GM19023 (cell line): Measurements from ENCODE around the gene RNF208.

Experiments
- ATAC-seq: cut with Tn5 transposase; IDR thresholded peaks from one replicate; pipeline ENCODE4 v1.9.1; 2021; ENCODE audit warnings: mild to moderate bottlenecking, moderate library complexity; ENCODE audit not compliant: unreplicated experiment

RNF208 gene

GRCh38 chr9:137228506-137228967, 6.5 kb upstream of the RNF208 start:
- no peak for ATAC-seq

- ATAC-seq: no peak
Measured at GRCh38 chr9:137227853-137228505, 5.9 kb upstream of the RNF208 start.

- ATAC-seq: no peak
Measured at GRCh38 chr9:137227054-137227852, 5.2 kb upstream of the RNF208 start, which contains the start of gene RNF224. TSS of gene RNF224 (plus strand) at chr9:137227502. CDS start at chr9:137228336, 834 bp downstream.

GRCh38 chr9:137226338-137227053, 4.5 kb upstream of the RNF208 start:
- ATAC-seq: no peak

- ATAC-seq: no peak
Measured at GRCh38 chr9:137225699-137226331, 3.8 kb upstream of the RNF208 start.

GRCh38 chr9:137224830-137225694, 3.0 kb upstream of the RNF208 start, which contains the start of gene CYSRT1:
TSS of gene CYSRT1 (plus strand) at chr9:137225174. CDS start at chr9:137225622, 448 bp downstream.
- no peak for ATAC-seq

GRCh38 chr9:137223078-137223970, 1.3 kb upstream of the RNF208 start:
- ATAC-seq: peak; percentile 71

GRCh38 chr9:137221506-137222111, 431 bp downstream of the RNF208 start:
- no peak for ATAC-seq

- ATAC-seq: no peak
Measured at GRCh38 chr9:137221095-137221505, 940 bp downstream of the RNF208 start.

- ATAC-seq: no peak
Measured at GRCh38 chr9:137220317-137221094, 1.5 kb downstream of the RNF208 start.

GRCh38 chr9:137219757-137220316, 2.2 kb downstream of the RNF208 start:
- ATAC-seq: no peak

GRCh38 chr9:137218754-137219271, 3.2 kb downstream of the RNF208 start:
- no peak for ATAC-seq

- no peak for ATAC-seq
Measured at GRCh38 chr9:137218212-137218753, 3.8 kb downstream of the RNF208 start.

GRCh38 chr9:137217276-137218211, 4.5 kb downstream of the RNF208 start:
- no peak for ATAC-seq

GRCh38 chr9:137216188-137216965, 5.7 kb downstream of the RNF208 start:
- no peak for ATAC-seq
